OCI-M2 (cell line): ENCODE results near the gene ALG5.

ENCODE experiments used
- DNase-seq: peaks from one replicate; lab custom pipeline; 2025; ENCODE audit not compliant: unreplicated experiment; lab: John Stamatoyannopoulos, UW

The ALG5 gene

DNA sequence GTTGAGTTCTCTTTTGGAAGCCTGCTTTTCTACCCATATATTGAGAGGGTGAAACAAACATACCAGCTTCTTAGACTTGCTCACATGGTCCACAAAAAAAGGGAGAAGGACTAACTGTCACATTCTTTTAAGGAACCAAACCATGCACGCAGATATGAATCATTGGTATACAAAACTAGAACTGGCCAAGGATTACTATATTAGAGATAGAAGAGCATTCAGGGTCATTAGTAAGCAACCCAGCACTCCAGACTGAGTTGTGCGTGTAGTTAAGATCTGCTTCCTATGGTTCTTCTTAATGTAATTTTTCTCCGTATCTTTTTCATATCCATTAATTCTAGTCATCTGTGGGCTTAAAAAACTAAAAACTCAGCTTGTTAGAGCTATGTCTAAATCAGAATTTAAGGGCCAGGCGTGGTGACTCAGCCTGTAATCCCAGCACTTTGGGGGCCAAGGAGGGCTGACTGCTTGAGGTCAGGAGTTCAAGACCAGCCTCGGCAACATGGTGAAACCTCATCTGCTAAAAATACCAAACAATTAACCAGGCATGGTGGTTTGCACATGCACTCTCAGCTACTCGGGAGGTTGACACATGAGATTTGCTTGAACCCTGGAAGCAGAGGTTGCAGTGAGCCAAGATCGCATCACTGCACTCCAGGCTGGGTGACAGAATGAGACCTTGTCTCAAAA, 19.6 kb downstream of the ALG5 start:
- DNase-seq = no peak

DNA sequence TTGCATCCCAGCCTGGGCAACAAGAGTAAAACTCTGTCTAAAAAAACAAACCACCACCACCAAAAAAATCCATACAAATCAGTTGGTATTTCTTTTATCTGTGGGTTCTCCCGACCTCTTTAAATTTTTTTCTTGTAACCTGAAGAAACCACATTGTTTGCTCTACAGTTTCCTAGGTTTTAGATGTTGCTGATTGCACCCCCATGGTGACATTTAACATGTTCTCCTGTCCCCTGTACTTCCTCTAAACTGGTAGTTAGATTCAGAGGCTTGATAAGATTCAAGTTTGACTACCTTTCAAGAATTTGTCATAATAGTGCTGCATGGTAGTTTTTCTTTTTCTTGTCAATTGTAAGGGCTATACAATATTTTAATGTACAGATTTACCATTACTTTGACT, 24.0 kb downstream of the ALG5 start:
- no peak for DNase-seq

DNA sequence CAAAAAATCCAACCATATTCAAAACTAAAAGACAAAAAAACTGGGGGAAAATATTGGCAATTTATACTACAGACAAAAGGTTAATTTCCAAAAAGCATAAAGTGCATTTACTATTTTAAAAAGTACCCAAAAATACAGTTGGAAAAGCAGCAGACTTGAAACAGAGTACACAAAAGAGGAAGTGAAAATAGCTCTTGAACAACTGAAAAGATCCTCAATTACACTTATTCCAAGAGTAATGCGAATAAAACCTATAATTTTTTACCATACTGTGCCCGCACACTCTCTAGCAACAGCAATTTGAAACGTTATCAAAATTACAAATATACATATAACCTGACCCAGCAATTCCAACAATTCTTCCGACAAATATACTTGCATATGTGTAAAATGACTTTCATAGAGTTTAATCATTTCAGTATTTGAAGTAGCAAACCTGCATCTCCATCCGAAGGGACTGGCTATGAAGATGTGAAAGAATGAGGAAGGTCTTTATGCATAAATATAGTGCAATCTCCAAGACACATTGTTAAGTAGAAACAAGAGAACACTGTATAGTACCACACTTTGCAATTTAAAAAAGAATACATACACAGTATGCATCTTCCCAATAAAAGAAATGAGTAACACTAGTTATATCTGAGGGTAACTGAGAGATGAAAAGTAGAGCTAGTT, 25.4 kb downstream of the ALG5 start:
- DNase-seq = no peak

DNA sequence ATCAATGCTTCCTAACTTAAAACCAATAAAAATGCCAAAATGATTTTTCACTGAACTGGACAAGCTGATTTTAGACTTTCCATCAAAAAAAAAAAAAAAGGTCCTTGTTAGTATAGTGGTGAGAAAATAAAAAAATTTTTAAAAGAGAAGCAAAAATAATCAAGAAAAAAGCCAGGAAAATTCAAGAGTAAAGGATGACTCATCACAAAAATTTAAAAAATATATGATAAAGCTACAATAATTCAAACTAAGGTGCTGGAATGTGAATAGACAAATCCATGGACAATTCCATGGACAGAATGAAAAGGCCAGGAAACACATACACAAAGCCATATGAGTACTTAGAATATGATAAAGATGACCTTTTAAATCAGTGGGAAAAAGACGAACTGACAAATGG, 26.1 kb downstream of the ALG5 start:
- DNase-seq = no peak

DNA sequence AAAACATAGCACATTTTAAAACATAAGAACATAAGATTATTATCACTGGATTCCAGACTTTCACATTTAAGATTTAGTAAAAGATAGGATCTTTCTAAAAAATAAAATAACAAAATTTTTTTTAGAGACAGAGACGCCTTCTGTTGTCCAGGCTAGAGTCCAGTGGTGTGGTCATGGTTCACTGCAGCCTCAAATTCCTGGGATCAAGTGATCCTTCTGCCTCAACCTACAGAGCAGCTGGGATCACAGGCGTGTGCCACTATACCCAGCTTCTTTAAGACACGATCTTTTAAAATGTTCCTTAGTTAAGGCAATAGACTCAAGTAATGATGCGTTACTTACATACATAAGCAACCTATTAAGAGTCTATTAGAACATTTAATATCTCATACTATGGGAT, 32.7 kb downstream of the ALG5 start:
- DNase-seq = no peak

DNA sequence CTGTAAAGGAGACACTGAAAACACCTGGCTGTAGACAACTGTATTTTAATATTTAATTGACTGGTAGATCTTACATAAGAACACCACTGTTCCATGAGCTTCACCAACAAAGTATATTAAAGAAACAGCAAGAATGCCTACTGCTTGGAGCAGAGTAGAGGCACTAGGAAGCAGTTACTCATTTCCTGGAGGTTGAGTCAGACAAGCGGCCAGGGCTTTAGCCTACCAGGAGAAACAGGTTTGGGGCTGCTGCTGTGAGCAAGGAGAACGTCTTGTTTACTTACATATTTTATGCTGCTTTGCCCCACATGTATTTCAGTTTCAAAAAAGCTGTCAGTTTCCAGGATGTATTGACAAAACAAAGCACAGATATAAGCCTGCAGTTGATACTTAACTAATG, 33.4 kb downstream of the ALG5 start:
- DNase-seq = no peak

DNA sequence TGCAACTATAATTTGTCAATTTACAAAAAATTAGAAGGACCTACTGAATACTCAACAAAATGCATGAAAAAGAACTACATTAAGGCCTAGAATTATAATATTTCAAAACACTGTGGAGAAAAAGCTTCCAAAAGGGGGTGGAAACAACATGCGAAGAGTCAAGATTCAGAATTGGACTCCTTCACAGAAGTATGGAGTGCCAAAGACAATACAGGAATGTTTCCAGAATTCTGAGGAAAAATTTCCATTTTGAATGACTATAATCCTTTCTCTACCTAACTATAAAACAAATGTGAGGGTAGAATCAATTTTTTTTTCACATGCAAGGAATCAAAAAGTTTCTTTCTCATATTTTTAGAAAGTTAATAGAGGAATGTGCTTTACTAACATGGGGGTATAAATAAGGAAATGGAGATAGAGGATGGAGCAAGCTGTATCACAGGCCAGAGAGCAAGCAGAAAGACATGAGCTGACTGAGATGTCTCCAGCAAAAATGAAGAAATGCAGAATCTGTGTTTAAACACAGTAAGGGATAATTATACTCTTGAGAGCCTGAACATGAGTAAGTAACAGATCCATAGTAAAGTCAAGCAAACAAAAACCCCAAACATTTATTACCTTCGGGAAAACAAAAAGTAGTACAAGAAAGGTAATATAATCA, 39.6 kb downstream of the ALG5 start:
- DNase-seq = no peak

DNA sequence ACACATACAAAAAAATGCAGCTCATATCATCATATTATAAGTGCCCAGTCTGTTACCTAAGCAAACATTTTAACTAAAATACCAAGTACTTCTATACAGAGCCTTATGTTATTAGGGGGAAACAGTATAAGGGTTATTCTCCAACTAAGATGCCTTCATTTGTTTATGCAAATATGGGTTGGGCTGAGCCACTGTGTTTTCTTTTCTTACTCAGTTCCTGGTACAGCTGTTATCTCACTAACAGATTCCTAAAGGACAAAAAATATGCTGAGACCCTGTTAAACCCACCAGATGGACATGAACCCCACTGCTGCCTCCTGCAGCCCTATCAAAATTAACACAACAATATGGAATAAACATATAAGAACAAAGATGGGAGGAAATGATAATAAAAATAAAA, 44.6 kb downstream of the ALG5 start:
- no peak for DNase-seq

DNA sequence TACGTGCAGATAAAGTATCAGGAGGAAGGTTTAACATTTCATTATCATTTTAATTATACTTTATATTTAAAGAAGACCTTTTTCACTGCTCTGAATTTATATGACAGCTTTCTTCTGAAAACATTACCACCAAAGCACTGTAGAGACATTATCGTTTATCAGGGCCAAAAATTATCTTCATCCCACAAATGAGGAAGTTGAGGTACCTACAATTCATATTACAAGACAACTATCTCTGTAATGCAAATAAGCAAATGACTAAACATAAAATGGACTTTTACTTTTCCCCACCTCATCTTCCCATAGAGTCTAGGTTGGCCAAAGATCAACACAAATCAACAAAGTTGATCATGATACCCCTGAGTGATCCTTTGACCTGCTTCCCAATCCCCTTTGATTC, 48.2 kb downstream of the ALG5 start:
- no peak for DNase-seq

DNA sequence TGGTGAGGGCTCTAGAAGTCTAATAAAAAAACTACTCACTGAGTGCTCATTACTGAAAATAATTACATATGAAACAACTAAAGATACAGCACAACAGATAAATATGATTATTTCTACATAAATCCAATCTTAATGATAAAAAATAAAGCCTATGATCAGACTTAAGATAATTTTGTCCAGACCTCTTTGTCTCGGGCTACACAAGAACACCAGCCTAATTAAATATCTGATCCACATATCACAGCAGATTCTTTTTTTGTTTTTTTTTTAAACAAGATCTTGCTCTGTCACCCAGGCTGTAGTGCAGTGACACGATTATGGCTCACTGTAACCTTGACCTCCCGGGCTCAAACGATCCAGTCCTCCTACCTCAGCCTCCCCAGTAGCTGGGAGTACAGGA, 48.8 kb downstream of the ALG5 start:
- DNase-seq = no peak

DNA sequence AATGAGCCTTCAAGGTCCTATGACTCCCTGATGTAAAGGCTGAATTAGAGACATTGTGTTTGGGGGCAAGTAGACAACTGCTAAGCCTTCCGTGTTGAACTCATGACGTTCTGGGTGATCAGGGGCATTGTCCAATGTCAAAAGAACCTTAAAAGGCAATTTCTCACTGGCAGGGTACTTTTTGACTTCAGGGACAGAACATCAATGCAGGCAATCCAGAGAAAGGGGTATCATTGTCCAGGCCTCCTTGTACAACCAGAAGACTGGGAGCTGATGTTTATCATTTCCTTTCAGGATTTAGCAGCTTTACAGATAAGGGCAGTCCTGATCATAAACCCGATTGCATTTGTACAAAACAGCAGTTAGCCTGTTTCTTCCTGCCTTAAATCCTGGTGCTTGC, 54.1 kb downstream of the ALG5 start:
- DNase-seq = no peak

DNA sequence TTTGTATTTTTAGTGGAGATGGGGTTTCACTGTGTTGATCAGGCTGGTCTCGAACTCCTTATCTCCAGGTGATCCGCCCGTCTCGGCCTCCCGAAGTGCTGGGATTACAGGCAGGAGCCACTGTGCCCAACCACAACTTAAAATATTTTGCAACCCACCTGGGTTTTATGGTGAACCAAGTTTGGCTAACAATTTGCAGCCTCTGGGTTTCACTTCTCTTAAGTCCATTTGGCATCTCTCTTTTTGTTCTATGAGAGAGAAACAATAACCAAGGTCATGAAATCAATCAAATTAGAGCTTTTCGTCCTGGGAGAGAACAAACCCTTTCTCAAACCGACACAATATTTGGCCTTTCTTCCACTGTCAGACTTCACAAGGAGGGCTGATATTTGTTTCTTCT, 73.5 kb downstream of the ALG5 start:
- DNase-seq = no peak

DNA sequence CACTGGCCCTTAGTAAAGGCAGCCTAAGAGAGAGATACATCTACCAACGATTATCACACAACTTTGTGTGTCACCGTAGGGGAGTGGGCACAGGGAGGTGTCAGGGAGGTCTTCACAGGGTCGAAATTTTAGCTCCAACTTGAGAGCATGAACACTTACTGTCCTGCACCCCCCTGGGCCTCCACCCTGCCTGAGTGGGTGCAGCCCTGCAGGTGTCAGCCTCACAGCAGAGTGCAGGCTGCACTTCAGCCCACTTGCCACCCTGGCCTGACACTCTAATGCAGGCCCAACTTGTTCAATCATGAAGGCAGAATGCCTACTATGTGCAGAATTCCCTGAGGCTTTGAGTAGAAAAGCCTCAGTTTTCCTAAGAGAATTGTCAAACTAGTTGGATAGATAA, 75.1 kb downstream of the ALG5 start:
- DNase-seq = no peak

DNA sequence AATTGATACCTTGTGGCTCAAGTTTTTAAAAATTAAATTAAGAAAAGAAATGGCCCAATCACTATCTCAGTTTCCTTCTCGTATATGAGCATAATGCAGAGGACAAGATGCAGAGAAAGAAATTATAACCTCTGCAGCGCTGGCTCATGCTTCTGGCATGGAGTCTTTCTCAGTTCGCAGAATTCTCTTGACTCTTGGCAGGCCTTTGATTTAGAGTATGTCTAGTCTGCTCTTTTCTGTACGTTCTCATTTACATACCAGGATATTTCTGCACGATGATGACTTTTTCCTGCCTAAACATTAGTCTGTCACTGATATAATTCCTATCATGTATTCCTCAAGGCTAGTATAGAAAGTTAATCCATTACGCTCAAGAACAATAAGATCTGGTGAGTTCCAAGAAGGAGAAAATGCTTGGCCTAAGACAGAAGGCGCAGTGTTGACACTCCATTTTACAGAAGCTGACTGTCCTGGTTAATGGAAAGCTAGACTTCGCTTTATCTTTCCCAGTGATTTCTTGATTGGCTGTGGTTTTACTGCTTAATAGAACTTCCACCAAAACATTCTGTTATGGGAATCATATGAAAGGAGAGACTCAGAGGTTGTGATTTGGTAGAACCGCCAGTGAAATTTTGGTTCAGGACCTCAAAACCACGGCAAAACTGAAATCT, 77.4 kb downstream of the ALG5 start:
- no peak for DNase-seq

DNA sequence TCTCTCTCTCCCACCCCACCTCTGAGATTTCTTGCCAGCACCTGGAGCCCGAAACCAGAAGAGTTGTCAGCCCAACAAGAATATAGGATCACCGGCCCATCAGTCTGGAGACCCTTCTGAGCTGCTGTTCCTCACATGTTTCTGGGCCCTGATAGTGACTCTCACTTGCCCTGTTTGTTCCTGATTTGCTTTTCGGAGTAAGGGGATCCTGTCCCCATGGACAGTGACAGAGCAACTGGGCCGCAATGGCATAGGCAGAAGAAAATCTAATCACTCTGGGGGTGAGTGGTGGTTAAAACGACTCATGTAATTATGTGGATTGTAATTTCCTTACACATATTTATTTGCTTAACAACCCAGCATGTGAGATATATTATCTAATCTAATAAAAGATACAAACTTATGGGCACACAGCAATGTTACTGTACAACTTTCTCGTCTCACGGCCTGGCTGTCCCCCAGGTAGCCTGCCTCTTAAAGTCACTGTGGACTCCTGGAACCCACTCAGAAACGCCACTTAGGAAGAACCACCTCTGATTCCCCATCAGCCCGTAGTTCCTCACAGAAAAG, 78.4 kb downstream of the ALG5 start:
- no peak for DNase-seq

DNA sequence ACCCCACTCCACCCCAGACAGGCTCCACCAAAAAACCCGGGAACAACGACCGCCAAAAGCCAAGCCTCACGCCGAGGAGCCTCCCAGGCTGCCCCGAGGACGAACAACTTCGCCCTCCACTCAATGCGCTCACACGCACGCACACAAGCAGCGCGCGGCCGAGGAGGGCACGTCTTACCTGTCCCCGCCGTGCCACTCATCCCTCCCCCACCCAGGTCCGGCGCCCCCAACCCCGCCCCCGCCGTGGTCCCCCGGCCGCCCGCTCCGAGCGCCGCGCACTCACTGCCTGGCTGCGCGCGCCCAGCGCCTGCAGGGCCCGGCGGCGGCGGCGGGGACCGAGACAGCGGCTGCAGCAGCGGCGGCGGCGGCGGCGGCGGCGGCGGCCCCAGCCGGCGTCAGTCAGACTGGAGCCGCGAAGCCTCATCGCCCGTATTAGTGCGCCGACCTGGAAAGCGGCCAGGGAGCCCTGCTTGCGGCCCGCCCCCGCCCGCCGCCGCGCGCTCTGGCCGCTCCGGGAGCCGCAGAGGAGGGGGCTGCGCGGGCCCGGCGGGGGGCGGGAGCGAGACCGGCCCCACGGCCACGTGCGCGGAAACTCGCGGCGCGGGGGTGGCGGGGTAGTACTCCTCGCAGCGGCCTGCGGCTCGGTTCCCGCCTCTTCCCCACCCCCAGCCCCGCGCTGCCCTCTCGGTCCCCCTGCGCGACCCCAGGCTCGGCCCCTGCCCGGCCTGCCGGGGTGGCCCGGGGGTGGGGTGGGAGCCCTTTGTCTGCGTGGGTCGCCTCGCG, 79.1 kb downstream of the ALG5 start, which contains the start of gene SMAD9:
Gene SMAD9, minus strand, starts transcription at position 406 of the 783 bp plus-strand sequence. CDS start 40,549 bp downstream, outside the sequence.
- no peak for DNase-seq

DNA sequence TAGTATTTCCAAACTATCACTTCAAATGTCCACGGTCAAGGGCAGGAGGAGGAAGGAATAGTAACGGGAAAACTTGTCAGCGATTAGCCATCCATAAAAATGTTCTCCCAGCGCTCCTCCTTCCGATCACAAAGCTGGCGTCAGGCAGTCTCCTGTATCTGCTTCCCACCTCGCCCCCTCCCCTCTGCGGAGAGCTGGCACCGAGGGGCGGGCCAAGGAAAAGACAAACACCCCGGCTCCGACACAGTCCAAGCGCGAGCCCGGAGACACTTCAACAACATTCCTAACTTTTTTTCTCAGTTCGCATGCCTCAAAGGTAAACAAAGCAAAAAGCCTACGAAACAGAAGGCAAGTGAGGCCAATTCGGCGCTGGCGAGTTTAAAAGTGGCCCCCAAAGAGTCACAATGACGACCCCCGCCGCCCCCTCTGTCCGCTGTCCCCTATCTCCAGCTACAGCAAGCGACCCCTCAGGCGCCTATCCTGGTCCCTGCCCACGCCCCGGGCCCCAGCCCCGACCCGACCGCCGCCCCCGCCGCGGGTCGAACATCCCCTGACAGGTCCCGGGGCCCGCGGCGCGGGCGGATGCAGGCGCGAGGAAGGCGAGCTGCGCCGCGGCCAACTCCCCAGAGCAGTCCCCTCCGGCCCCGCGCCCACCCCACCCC, 79.8 kb downstream of the ALG5 start:
- DNase-seq = no peak

DNA sequence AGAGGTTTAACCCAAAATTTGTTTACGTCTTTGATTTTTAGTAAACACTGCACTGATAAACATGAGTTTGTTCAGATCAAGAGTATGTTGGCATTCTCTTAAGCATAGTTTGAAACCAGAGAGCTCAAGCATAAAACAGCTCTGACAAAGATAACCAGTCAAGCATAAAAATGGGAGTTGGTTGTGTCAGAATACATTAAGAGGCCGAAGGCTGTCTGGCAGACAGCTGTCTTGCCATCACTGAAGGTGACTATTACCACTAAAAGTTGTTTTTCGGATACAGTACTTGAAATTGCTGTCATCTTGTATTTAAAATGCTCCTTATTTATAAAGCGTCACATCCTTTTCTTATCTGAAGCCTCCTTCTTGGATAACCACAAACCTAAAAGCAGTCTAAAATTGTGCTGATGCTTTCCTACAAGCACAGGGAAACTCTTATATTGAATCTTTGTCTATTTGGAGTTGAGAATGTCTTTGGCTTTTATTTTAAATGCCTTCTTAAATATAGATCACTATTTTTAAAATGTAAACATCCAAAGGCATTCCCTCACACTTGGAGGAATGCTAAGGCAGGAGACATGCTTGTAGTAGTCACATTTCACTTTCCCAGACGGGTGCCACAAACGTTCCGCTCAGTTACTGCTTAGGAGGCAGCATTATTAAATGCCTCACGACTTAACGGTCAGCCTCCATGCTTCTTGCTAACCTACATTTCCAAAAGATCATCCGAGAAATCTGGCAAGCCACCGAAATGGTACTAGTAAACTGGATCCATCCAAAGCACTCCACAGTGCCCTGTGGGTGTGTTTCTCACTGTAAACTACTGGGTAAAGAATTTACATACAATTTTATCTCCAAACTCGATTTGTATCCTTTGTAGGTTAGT, 80.7 kb downstream of the ALG5 start:
- DNase-seq = no peak

DNA sequence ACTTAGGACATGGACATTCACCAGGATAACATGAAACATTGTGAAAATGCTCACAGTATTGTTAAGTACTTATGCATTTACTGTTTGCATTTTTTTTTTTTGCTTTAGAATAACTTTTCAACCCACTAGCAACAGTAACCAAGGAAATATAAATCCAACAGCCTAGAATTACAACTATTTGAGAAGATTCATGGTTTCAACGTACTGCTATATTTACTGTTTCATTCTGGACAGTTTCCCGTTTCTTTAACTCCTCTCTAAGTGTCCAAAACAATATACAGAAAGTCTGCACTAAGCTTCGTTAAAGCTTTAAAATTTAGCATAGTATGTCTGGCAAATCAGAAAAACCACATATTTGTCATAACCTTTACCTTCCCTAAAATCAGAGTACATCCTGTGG, 81.8 kb downstream of the ALG5 start:
- no peak for DNase-seq
